Suprapubic skin (tissue), 4 donors: ENCODE data around the gene PRR33. TPM values are rescaled to one million over a fixed set of nuclear protein-coding genes. Genes with fewer than 3 reads are reported as not detected.
A peak's percentile ranks its signal among the peaks of the same experiment; 100 is the strongest.

ENCODE experiments used
- DNase-seq, 2 donors: peaks; one replicate each; pipeline ENCODE4 v3.0.0-alpha.2; 2019; ENCODE audit warnings: low spot score in 2 of 2
- H3K27ac ChIP-seq: fragments of 200-600 bp; sonication (generic); one replicate; pipeline ENCODE4 v1.5.1; 2019
- H3K27me3 ChIP-seq: fragments of 200-600 bp; sonication (generic); one replicate; pipeline ENCODE4 v1.5.1; 2019
- H3K36me3 ChIP-seq: fragments of 200-600 bp; sonication (generic); one replicate; pipeline ENCODE4 v1.5.1; 2019
- H3K4me1 ChIP-seq: fragments of 200-600 bp; sonication (generic); one replicate; pipeline ENCODE4 v1.5.1; 2019
- H3K4me3 ChIP-seq: fragments of 200-600 bp; sonication (generic); one replicate; pipeline ENCODE4 v1.5.1; 2019; ENCODE audit warnings: mild to moderate bottlenecking
- H3K9me3 ChIP-seq: fragments of 200-600 bp; sonication (generic); one replicate; pipeline ENCODE4 v1.5.1; 2019
- CTCF ChIP-seq, 2 donors: fragments of 200-600 bp in 1 of 2; fragments of 450-650 bp in 1 of 2; sonication (generic) in 1 of 2; IDR thresholded peaks; one replicate each; pipeline ENCODE4 v1.5.1; 2016 to 2019; ENCODE audit warnings: antibody characterized with exemption in 2 of 2, mild to moderate bottlenecking in 1 of 2, moderate library complexity in 1 of 2
- EP300 ChIP-seq: sonication (generic); formaldehyde crosslinking; IDR thresholded peaks from one replicate; pipeline ENCODE4 v1.6.1; 2017; ENCODE audit warnings: antibody characterized with exemption
- POLR2A ChIP-seq, 2 donors: fragments of 450-650 bp; IDR thresholded peaks; one replicate each; pipeline ENCODE4 v1.6.1; 2017; ENCODE audit warnings: antibody characterized with exemption in 2 of 2, mild to moderate bottlenecking in 2 of 2, moderate library complexity in 2 of 2
- POLR2AphosphoS5 ChIP-seq, 3 donors: sonication (generic); formaldehyde crosslinking; IDR thresholded peaks; one replicate each; pipeline ENCODE4 v1.6.1; 2017; ENCODE audit warnings: antibody characterized with exemption in 3 of 3
- WGBS: methylation state at CpG from one replicate; pipeline ENCODE4 v1.1.5; 2018; 5-methylcytosine and 5-hydroxymethylcytosine counted together
- total RNA-seq, 4 donors: library from RNA; depleted of rRNA; stranded (reverse); fragments of >200 nt; gene quantifications; one replicate each; pipeline ENCODE4 v1.1.0, GENCODE V29; 2016

Gene PRR33
- total RNA-seq, 4 donors from 2014 or later: not detected

- H3K36me3 ChIP-seq: no peaks in the 10 kb centered on the region
- no peak for TF ChIP-seq EP300
- peaks cover 94% of the 10 kb centered on the region for H3K4me1 ChIP-seq
- H3K27ac ChIP-seq: peak overlapping the region; percentile 77
- WGBS: 13% methylated on average over 10 of the region's 11 CpGs
- H3K27me3 ChIP-seq: no peaks in the 10 kb centered on the region
- DNase-seq: peak in 1 of 2 donors; percentile 73
- no peaks in the 10 kb centered on the region for H3K9me3 ChIP-seq
- H3K4me3 ChIP-seq: peak overlapping the region; percentile 43
Measured at GRCh38 chr11:1873048-1873812, 18.5 kb downstream of the PRR33 start.

GRCh38 chr11:1872267-1872985 lies 19.3 kb downstream of the PRR33 start:
- 56% methylated on average over 10 of the region's 25 CpGs for WGBS
- Histone ChIP-seq H3K4me3 (peak overlapping the region; percentile 43), H3K27me3 (no peaks in the 10 kb centered on the region), H3K4me1 (peaks cover 92% of the 10 kb centered on the region), H3K36me3 (no peaks in the 10 kb centered on the region), H3K9me3 (no peaks in the 10 kb centered on the region), H3K27ac (peak overlapping the region; percentile 77)
- DNase-seq: peak in 1 of 2 donors; percentile 48
- TF ChIP-seq POLR2A (IDR thresholded peaks at IDR 0.05) (no peak), CTCF (IDR thresholded peaks at IDR 0.05) (no peak), EP300 (no peak), POLR2AphosphoS5 (IDR thresholded peaks at IDR 0.05) (no peak)

GRCh38 chr11:1871531-1871930 lies 20.2 kb downstream of the PRR33 start:
- DNase-seq: no peak
- H3K27me3 ChIP-seq: no peaks in the 10 kb centered on the region
- H3K27ac ChIP-seq: peak overlapping the region; percentile 77
- peaks cover 87% of the 10 kb centered on the region for H3K4me1 ChIP-seq
- no CpG with 5 or more reads among the region's 15 CpGs for WGBS
- H3K36me3 ChIP-seq: no peaks in the 10 kb centered on the region
- H3K4me3 ChIP-seq: peak overlapping the region; percentile 43
- H3K9me3 ChIP-seq: no peaks in the 10 kb centered on the region
- no peak for TF ChIP-seq CTCF (IDR thresholded peaks at IDR 0.05)
- no peak for TF ChIP-seq POLR2AphosphoS5 (IDR thresholded peaks at IDR 0.05)
- TF ChIP-seq EP300: no peak
- TF ChIP-seq POLR2A (IDR thresholded peaks at IDR 0.05): no peak

- WGBS: 22% methylated on average over 28 of the region's 50 CpGs
- peak overlapping the region; percentile 77 for H3K27ac ChIP-seq
- peaks cover 81% of the 10 kb centered on the region for H3K4me1 ChIP-seq
Measured at GRCh38 chr11:1870721-1871466, 20.8 kb downstream of the PRR33 start.

GRCh38 chr11:1870326-1870696 lies 21.4 kb downstream of the PRR33 start:
- Histone ChIP-seq H3K27me3 (no peaks in the 10 kb centered on the region), H3K4me3 (peak overlapping the region; percentile 43), H3K4me1 (peaks cover 77% of the 10 kb centered on the region), H3K36me3 (no peaks in the 10 kb centered on the region), H3K27ac (peak overlapping the region; percentile 77), H3K9me3 (no peaks in the 10 kb centered on the region)
- no peak for TF ChIP-seq POLR2AphosphoS5 (IDR thresholded peaks at IDR 0.05)
- TF ChIP-seq POLR2A (IDR thresholded peaks at IDR 0.05): no peak
- TF ChIP-seq EP300: no peak
- no peak for TF ChIP-seq CTCF (IDR thresholded peaks at IDR 0.05)
- WGBS: 33% methylated on average over 3 of the region's 12 CpGs
- no peak for DNase-seq

More at GRCh38 chr11:1870721-1871466, 20.8 kb downstream of the PRR33 start:
- H3K36me3 ChIP-seq: no peaks in the 10 kb centered on the region
- H3K9me3 ChIP-seq: no peaks in the 10 kb centered on the region
- peak overlapping the region; percentile 43 for H3K4me3 ChIP-seq
- TF ChIP-seq EP300 (no peak), POLR2AphosphoS5 (IDR thresholded peaks at IDR 0.05) (peak in 1 of 3 donors; percentile 3), POLR2A (IDR thresholded peaks at IDR 0.05) (no peak)
- DNase-seq: no peak
- no peaks in the 10 kb centered on the region for H3K27me3 ChIP-seq
